CD8-positive, alpha-beta memory T cell (primary cell): ENCODE results near the gene CSTB. TPM values are rescaled to one million over a fixed set of nuclear protein-coding genes. Genes with fewer than 3 reads are reported as not detected.

ENCODE experiments used
- CTCF ChIA-PET: fragments of 350-600 bp; sonication (Branson Sonifier 250); formaldehyde crosslinking; loops from one replicate; lab custom pipeline; 2021; ENCODE audit warnings: antibody characterized with exemption; lab: Charles Lee
- POLR2A ChIA-PET: fragments of 350-600 bp; sonication (Branson Sonifier 250); formaldehyde crosslinking; loops from one replicate; lab custom pipeline; 2021; ENCODE audit warnings: antibody characterized with exemption; lab: Charles Lee
- DNase-seq, 5 donors: peaks; one replicate each; pipeline versions ENCODE4 v3.0.0 to v3.0.0-alpha.2; 2020 to 2022; ENCODE audit warnings: mixed read lengths in 1 of 5
- H3K27ac ChIP-seq: one replicate; pipeline ENCODE4 v1.7.0; 2013; ENCODE audit warnings: low read depth, mild to moderate bottlenecking, low read length, moderate library complexity
- H3K27me3 ChIP-seq: 2 replicates; pipeline ENCODE4 v1.7.0; 2013; ENCODE audit warnings: low read length, mild to moderate bottlenecking; ENCODE audit not compliant: insufficient read depth, poor library complexity, severe bottlenecking
- H3K36me3 ChIP-seq: 2 replicates; pipeline ENCODE4 v1.7.0; 2013; ENCODE audit warnings: mild to moderate bottlenecking, low read length, moderate library complexity; ENCODE audit not compliant: insufficient read depth
- H3K4me1 ChIP-seq: 2 replicates; pipeline ENCODE4 v1.7.0; 2013; ENCODE audit warnings: mild to moderate bottlenecking, low read length, moderate library complexity; ENCODE audit not compliant: insufficient read depth
- H3K4me3 ChIP-seq: 2 replicates; pipeline ENCODE4 v1.7.0; 2013; ENCODE audit warnings: mild to moderate bottlenecking, low read length
- H3K9me3 ChIP-seq: 2 replicates; pipeline ENCODE4 v1.7.0; 2013; ENCODE audit warnings: mild to moderate bottlenecking, low read length
- H3K27ac Mint-ChIP-seq, 8 donors: one replicate each; pipeline ENCODE4 v1.8.0; 2020 to 2021; ENCODE audit warnings: mixed read lengths in 8 of 8, mild to moderate bottlenecking in 6 of 8, inconsistent platforms in 3 of 8, moderate library complexity in 3 of 8
- H3K27me3 Mint-ChIP-seq, 2 donors: one replicate each; pipeline ENCODE4 v1.8.0; 2020 to 2021; ENCODE audit warnings: mixed read lengths in 2 of 2, mild to moderate bottlenecking in 1 of 2, moderate library complexity in 1 of 2
- H3K36me3 Mint-ChIP-seq, 3 donors: one replicate each; pipeline ENCODE4 v1.8.0; 2020 to 2021; ENCODE audit warnings: mixed read lengths in 3 of 3, inconsistent platforms in 1 of 3, mild to moderate bottlenecking in 1 of 3
- H3K4me1 Mint-ChIP-seq, 3 donors: one replicate each; pipeline ENCODE4 v1.8.0; 2020 to 2021; ENCODE audit warnings: mixed read lengths in 3 of 3, inconsistent platforms in 1 of 3, mild to moderate bottlenecking in 1 of 3
- H3K4me3 Mint-ChIP-seq, 7 donors: one replicate each; pipeline ENCODE4 v1.8.0; 2020 to 2021; ENCODE audit warnings: mixed read lengths in 7 of 7, mild to moderate bottlenecking in 6 of 7, moderate library complexity in 4 of 7, inconsistent platforms in 2 of 7
- H3K9me3 Mint-ChIP-seq, 5 donors: one replicate each; pipeline ENCODE4 v1.8.0; 2020 to 2022; ENCODE audit warnings: mixed read lengths in 5 of 5, mild to moderate bottlenecking in 3 of 5, moderate library complexity in 2 of 5, inconsistent platforms in 1 of 5
- polyA plus RNA-seq: library from polyadenylated mRNA; unstranded; fragments of 300-500 nt; fragmentation: Illumina TruSeq; gene quantifications from one replicate; pipeline ENCODE4 v1.2.3, GENCODE V29; 2021
- total RNA-seq, 2 experiments: library from RNA; stranded (reverse); gene quantifications; one replicate each; pipeline ENCODE4 v1.2.3, GENCODE V29; 2021

CSTB gene
- total and polyA plus RNA-seq, 3 experiments from 2014 or later, result 48.0 to 79.1 (median 48.4) TPM

DNA sequence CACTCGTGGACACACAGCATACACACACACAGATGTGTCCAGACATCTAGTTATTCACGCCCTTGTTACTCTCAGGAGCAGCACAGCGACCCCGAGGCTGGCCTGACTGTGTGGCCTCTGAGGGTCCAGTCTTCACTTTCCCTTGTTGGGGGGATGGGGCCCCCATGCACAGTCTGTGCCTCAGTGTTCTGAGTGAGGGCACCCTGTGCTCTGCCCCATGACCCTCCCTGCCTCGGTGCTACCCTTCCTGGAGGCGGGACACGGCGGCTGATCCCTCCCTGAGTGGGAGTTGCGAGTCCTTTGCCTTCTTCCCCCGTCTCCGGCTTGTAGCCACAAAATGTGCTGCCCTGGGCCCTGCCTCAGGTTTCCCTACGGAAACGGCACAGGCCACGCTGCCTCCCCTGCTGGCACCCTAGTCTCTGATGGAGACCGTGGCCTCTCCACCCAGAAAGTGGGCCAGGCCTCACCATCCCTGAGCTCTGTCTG is 8.6 kb downstream of the CSTB start:
- Mint-ChIP-seq H3K9me3 (no peaks in the 10 kb centered on the region), H3K4me3 (no peak overlapping the region)
- POLR2A ChIA-PET, result no interaction called here

DNA sequence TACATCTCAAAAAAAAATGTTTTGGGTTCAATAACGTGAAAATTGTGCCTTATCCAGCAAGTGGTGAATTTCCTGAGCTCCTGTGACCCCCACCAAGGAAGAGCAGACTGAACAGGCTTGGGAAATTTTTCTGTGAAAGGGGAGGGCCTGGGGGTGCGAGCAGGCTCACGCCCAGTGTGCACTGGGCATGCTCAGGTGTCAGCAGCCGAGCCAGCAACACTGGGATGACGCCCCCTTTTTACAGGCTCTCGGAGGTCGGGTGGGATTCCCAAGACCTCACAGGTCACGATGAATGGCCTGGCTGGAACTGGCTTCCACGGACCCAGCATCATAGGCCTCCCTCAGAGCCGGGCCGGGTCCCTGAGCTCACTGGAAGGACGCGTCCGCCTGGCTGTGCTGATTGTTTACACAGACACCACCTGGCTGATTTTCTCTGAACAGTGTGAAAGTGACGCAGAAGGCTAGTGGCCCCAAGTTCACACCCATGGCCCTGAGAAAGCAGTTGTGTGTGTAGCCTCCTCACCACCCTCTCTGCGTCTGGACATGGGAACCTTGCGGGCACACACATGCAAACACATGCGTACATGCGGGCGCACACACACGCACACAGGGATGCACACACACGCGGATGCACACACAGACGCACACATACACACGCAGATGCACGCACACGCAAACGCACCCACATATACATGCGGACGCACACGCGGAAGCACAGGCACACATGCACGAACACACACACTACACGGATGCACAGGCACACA is 9.2 kb downstream of the CSTB start:
- Histone ChIP-seq H3K4me3 (no peak overlapping the region), H3K27me3 (no peaks in the 10 kb centered on the region), H3K4me1 (no peaks in the 10 kb centered on the region), H3K9me3 (no peaks in the 10 kb centered on the region), H3K27ac (no peak overlapping the region), H3K36me3 (no peaks in the 10 kb centered on the region)
- ChIA-PET CTCF (no interaction called here), POLR2A (no interaction called here)
- Mint-ChIP-seq H3K4me3 (no peak overlapping the region), H3K27me3 (no peaks in the 10 kb centered on the region), H3K36me3 (peaks cover 0 to 8% (median 5%) of the 10 kb centered on the region in 3 donors), H3K4me1 (peaks cover 0 to 1% (median 0%) of the 10 kb centered on the region in 3 donors), H3K9me3 (no peaks in the 10 kb centered on the region), H3K27ac (peak overlapping the region in 2 of 8 donors; percentile 12 to 23)
- DNase-seq, result no peak

More for the DNA sequence above, 8.6 kb downstream of the CSTB start:
- Histone ChIP-seq H3K4me1 (no peaks in the 10 kb centered on the region), H3K9me3 (no peaks in the 10 kb centered on the region), H3K4me3 (no peak overlapping the region), H3K27ac (peak overlapping the region; percentile 75), H3K27me3 (no peaks in the 10 kb centered on the region), H3K36me3 (no peaks in the 10 kb centered on the region)
- no peak for DNase-seq
- peaks cover 0 to 12% (median 5%) of the 10 kb centered on the region in 3 donors for H3K36me3 Mint-ChIP-seq
- H3K27me3 Mint-ChIP-seq, result no peaks in the 10 kb centered on the region
- peaks cover 0 to 1% (median 0%) of the 10 kb centered on the region in 3 donors for H3K4me1 Mint-ChIP-seq
- CTCF ChIA-PET, result no interaction called here
- peak overlapping the region in 1 of 8 donors; percentile 32 for H3K27ac Mint-ChIP-seq

DNA sequence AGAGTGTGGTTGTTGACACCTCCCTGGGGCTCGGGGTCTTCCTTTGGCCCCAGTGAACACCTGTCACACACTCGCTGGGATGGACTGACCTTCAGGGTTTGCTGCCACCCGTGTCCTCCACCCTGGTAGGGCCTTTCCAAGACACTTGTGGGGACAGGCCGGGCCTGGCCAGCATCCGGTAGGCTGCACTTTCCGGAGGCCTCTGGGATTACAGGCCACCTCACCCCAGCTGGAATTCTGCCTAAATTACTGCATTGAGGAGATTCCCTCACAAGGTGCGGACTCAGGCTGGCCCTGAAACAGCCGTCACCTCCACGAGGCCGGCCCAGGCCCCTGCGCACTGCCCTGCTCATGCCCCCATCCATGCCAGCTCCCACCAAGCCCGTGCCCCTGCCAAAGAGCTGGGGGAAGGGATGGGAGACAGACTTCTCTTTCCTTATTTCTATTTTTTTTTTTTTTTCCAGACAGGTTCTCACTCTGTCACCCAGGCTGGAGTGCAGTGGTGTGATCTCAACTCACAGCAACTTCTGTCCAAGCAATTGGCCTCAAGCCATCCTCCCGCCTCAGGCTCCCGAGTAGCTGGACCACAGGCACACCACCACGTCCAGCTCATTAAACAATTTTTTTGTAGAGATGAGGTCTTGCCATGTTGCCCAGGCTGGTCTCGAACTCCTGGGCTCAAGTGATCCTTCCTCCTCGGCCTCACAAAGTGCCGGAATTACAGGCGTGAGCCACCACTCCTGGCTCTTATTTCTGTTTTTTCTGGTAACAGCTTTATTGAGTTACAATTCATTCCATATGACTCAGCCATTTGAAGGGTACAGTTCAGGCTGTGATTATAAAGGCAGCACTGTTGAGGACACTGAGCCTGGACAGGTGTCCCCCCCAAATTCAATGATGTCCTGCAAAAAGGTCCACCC is 11.3 kb downstream of the CSTB start:
- Mint-ChIP-seq H3K4me3 (no peak overlapping the region), H3K27me3 (no peaks in the 10 kb centered on the region), H3K4me1 (no peaks in the 10 kb centered on the region), H3K27ac (peak overlapping the region in 1 of 8 donors; percentile 84), H3K9me3 (no peaks in the 10 kb centered on the region), H3K36me3 (peaks cover 0 to 8% (median 0%) of the 10 kb centered on the region in 3 donors)
- H3K36me3 ChIP-seq, result no peaks in the 10 kb centered on the region
- no peaks in the 10 kb centered on the region for H3K9me3 ChIP-seq
- no peak overlapping the region for H3K4me3 ChIP-seq
- no peaks in the 10 kb centered on the region for H3K4me1 ChIP-seq
- no peaks in the 10 kb centered on the region for H3K27me3 ChIP-seq
- no peak for DNase-seq
- H3K27ac ChIP-seq, result no peak overlapping the region
- ChIA-PET POLR2A (interaction anchor here (1.2 kb wide), 1 partner anchor 9 kb away, joined by 13 read pairs; no protein-coding TSS in a partner anchor), CTCF (no interaction called here)

DNA sequence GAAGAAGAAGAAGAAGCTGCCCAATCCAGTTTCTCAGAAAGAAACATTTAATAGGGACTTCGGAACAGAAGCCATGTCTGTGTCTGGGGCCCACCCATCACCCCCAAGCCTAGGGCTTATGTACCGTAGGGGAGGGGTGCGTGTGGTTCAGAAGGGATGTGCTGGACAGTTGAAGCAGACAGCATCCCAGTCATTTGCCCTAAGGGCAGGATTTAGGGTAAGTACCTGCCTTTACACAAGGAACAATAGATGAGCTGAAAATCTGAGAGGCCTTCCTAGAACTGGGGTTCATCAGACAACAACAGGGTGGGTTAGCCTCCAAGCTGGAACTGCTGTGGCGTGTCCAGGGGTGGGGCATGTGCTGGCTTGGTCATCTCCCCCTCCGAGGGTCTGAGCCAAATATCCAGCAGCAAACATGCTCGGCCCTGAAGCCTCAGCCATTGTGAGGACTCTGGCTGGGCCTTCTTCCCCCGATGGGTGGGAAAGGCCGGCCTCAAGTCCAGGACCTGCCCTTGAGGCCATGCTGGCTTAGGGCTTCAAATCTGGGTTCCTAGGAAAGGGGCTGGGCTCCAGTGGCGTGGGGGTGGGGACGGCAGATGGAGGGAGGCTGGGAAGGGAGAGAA is 12.1 kb downstream of the CSTB start:
- CTCF ChIA-PET, result no interaction called here

DNA sequence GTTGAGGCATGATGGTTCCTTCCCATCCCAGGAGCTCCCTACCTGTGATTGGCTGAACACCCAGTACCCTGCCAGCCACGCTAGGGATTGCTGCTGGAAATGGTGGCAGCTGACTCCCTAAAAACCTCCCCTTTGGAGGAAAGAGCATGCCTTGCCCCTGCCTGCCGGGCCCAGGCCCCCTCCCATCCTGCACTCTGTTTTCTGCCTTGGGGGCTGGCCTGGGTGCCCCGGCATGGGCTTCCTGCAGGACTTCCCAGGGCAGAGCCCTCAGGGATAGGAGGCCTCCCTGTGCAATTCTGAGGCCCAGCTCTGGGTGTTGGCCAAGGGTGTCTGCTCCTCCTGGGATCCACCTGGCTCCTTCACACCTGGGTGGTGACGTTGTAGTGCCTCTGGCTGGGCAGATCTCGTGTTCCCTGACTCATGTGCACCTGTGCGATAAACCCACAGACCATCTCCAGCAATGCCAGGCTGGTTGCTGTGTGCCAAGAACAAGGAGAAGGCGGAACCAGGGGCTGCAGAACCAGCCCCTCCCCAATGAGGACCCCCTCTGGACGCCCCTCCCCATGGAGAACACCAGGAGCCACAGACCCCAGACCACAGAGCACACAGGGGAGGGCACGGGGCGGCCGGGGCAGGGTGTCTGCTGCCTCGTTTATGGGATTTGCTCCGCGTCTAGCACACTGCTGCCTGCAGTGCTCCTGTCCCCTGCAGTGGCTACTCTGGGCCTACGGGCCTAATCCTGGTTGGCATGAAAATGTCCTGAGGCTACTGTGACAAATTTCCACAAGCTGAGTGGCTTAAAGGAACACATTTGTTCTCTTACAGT is 13.6 kb downstream of the CSTB start:
- CTCF ChIA-PET, result no interaction called here

More for the DNA sequence above, 12.1 kb downstream of the CSTB start:
- H3K4me1 ChIP-seq, result no peaks in the 10 kb centered on the region
- H3K9me3 ChIP-seq, result no peaks in the 10 kb centered on the region
- Mint-ChIP-seq H3K27ac (no peak overlapping the region), H3K36me3 (peaks cover 0 to 8% (median 0%) of the 10 kb centered on the region in 3 donors), H3K4me1 (no peaks in the 10 kb centered on the region), H3K27me3 (no peaks in the 10 kb centered on the region), H3K9me3 (no peaks in the 10 kb centered on the region), H3K4me3 (no peak overlapping the region)
- no peak overlapping the region for H3K4me3 ChIP-seq
- H3K36me3 ChIP-seq, result no peaks in the 10 kb centered on the region
- DNase-seq, result no peak
- no peaks in the 10 kb centered on the region for H3K27me3 ChIP-seq
- H3K27ac ChIP-seq, result no peak overlapping the region
- POLR2A ChIA-PET, result interaction anchor here (1.2 kb wide), 1 partner anchor 10 kb away, joined by 13 read pairs; no protein-coding TSS in a partner anchor

DNA sequence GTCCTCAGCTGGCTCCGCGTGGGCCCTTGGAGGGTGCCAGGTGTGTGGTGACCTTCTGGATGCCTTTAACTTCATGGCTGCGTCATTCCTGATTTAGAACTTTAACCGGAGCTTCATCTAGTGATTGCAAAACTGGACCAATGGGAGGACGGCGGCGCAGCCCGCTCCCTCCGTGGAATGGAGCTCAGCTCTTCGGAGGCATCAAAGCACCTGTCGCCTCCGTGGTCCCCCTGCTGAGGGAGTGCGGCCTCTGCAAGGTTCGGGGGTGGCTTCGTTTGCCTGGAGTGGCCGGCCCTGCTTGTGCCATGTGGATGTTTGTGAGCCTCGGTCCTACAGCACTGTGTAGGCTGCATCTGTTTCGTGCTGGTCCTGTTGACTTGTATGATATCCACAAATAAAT is 14.2 kb downstream of the CSTB start:
- Mint-ChIP-seq H3K27ac (no peak overlapping the region), H3K27me3 (no peaks in the 10 kb centered on the region), H3K4me3 (no peak overlapping the region), H3K4me1 (no peaks in the 10 kb centered on the region), H3K36me3 (peaks cover 0 to 21% (median 0%) of the 10 kb centered on the region in 3 donors), H3K9me3 (no peaks in the 10 kb centered on the region)
- no peaks in the 10 kb centered on the region for H3K27me3 ChIP-seq
- no peaks in the 10 kb centered on the region for H3K9me3 ChIP-seq
- no peak overlapping the region for H3K4me3 ChIP-seq
- H3K4me1 ChIP-seq, result no peaks in the 10 kb centered on the region
- H3K36me3 ChIP-seq, result no peaks in the 10 kb centered on the region
- CTCF ChIA-PET, result no interaction called here
- DNase-seq, result no peak
- POLR2A ChIA-PET, result interaction anchor here (0.8 kb wide), 1 partner anchor 12 kb away, joined by 3 read pairs; no protein-coding TSS in a partner anchor
- no peak overlapping the region for H3K27ac ChIP-seq

More for the DNA sequence above, 13.6 kb downstream of the CSTB start:
- H3K27ac Mint-ChIP-seq, result peak overlapping the region in 1 of 8 donors; percentile 58
- Histone ChIP-seq H3K9me3 (no peaks in the 10 kb centered on the region), H3K4me1 (no peaks in the 10 kb centered on the region), H3K36me3 (no peaks in the 10 kb centered on the region), H3K27me3 (no peaks in the 10 kb centered on the region), H3K4me3 (no peak overlapping the region), H3K27ac (no peak overlapping the region)
- H3K4me1 Mint-ChIP-seq, result no peaks in the 10 kb centered on the region
- POLR2A ChIA-PET, result no interaction called here
- no peak for DNase-seq
- H3K4me3 Mint-ChIP-seq, result no peak overlapping the region
- H3K36me3 Mint-ChIP-seq, result peaks cover 0 to 20% (median 0%) of the 10 kb centered on the region in 3 donors
- H3K27me3 Mint-ChIP-seq, result no peaks in the 10 kb centered on the region
- H3K9me3 Mint-ChIP-seq, result no peaks in the 10 kb centered on the region

DNA sequence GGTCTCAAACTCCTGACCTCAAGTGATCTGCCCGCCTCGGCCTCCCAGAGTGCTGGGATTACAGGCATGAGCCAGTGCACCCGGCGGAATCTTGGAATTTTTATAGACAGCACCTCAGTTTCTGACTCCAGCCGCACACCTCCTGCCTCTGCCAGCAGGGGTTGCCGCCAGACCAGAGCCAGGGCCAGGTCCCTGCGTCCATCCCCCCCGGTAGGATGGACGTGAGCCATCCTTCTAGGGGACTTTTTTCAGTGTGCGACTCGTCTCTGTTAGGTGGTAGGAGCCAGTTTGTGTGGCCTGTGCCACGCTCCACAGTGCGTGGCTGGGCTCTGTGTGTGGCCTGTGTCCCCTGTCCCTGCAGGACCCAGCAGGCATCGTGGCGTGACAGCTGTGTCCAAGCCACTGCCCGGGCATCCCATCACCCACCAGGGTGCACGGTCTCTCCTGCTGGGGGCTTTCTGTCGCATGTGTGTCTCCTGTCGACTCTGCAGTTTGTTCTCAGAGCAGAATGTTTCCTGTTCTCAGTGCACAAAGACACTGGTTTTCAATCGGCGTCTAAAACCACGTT is 15.6 kb downstream of the CSTB start:
- Mint-ChIP-seq H3K27ac (no peak overlapping the region), H3K27me3 (no peaks in the 10 kb centered on the region), H3K4me3 (no peak overlapping the region), H3K4me1 (no peaks in the 10 kb centered on the region), H3K36me3 (peaks cover 0 to 35% (median 0%) of the 10 kb centered on the region in 3 donors), H3K9me3 (no peaks in the 10 kb centered on the region)
- H3K9me3 ChIP-seq, result no peaks in the 10 kb centered on the region
- no peak for DNase-seq
- no peaks in the 10 kb centered on the region for H3K36me3 ChIP-seq
- no peak overlapping the region for H3K4me3 ChIP-seq
- POLR2A ChIA-PET, result no interaction called here
- CTCF ChIA-PET, result no interaction called here
- H3K4me1 ChIP-seq, result no peaks in the 10 kb centered on the region
- no peaks in the 10 kb centered on the region for H3K27me3 ChIP-seq
- no peak overlapping the region for H3K27ac ChIP-seq
